ENCODE measurements around the gene LSM11. TPM values are rescaled to one million over a fixed set of nuclear protein-coding genes. Genes with fewer than 3 reads are reported as not detected.
"Not testable (repeated sequence)": the region's sequence is repeated elsewhere in the genome, so short reads cannot be mapped to it uniquely, and the experiment has no call there.

LSM11 gene
- 7.5 TPM for polyA plus RNA-seq (2013, experiment 1 of 2)
- 7.6 TPM for polyA plus RNA-seq (2013, experiment 2 of 2)

DNA sequence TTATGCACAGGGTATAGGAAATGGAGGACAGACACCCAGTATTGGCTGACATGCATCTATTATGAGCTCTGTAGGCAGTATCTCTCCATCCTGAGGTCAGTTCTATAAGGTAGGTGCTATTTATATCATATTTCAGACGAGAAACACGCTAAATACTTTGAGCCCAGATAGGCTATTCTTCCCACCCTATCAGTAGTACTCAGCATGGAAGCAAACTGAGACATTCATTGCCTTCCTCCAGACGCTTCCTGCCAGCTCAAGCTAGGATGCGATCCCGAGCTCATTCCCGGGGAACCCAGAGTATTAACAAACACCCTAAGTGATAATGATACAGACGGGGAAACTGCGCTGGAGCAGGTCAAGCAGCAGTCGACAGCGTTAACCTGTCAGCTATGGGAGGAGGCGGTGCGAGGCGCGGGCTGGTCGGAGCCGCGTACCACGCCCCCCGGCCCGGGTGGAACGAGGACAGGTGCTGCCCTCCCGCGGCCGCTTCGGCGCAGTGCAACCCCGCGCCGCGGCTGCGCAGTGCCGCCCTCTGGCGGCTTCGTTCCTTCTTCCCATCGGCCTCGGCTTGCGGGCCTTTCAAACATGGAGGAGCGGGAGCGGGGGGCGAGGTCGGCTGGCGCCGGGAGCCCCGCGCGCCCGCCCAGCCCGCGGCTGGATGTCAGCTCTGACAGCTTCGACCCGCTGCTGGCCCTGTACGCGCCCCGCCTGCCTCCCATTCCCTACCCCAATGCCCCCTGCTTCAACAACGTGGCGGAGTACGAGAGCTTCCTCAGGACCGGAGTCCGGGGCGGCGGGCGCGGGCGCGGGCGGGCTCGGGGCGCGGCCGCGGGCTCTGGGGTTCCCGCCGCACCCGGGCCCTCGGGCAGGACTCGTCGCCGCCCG is at the start of gene LSM11:
TSS of gene LSM11 (plus strand) at position 550 of the 888 bp plus-strand sequence. CDS start at position 589, 39 bp downstream.
- peaks cover 15% of the 10 kb centered on the region for H3K36me3 ChIP-seq (ENCODE audit: control insufficient read depth, insufficient read depth, low read length)
- no peaks in the 10 kb centered on the region for H3K9me3 ChIP-seq (ENCODE audit: control insufficient read depth, low read length)
- H3K4me1 ChIP-seq (ENCODE audit: control insufficient read depth, insufficient read depth, low read length, poor library complexity, severe bottlenecking): peaks cover 9% of the 10 kb centered on the region
- WGBS, 2 experiments (ENCODE audit: insufficient coverage in 2 of 2): 0 to 1% methylated on average over 67 to 73 of the region's 79 CpGs
- H3K27ac ChIP-seq (ENCODE audit: low read depth, low read length, severe bottlenecking): no peak within 1 kb of the TSS
- H3K4me3 ChIP-seq (ENCODE audit: extremely low read depth, insufficient read depth, low read length, poor library complexity, severe bottlenecking): peak within 1 kb of the TSS; percentile 70

GRCh38 chr5:157693816-157694215 is 49.7 kb upstream of the LSM11 start:
- H3K4me1 ChIP-seq (ENCODE audit: control insufficient read depth, insufficient read depth, low read length, poor library complexity, severe bottlenecking); H3K4me3 ChIP-seq (ENCODE audit: extremely low read depth, insufficient read depth, low read length, poor library complexity, severe bottlenecking); H3K36me3 ChIP-seq (ENCODE audit: control insufficient read depth, insufficient read depth, low read length); H3K27ac ChIP-seq (ENCODE audit: low read depth, low read length, severe bottlenecking): not testable (repeated sequence)
- H3K9me3 ChIP-seq (ENCODE audit: control insufficient read depth, low read length): peaks cover 13% of the 10 kb centered on the region
- WGBS, 2 experiments (ENCODE audit: insufficient coverage in 2 of 2): 89% methylated on average over 25 of the region's 25 CpGs

DNA sequence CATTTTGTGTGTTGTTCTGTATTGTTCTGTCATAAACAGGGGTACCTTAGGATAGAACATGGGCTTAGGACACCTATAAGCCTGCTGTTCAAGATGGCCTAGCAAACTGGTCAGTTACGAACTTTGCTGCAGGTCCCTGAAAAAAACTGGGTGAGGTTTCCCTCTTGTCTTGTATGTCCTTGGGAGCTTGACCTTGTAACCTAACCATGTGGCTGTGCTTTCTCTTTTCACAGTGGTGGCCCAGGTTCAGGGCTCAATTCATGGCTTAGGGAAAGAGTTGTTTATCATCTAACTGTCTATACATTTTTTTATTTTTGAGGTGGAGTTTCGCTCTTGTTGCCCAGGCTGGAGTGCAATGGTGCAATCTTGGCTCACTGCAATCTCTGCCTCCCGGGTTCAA is 47.4 kb upstream of the LSM11 start:
- H3K4me3 ChIP-seq (ENCODE audit: extremely low read depth, insufficient read depth, low read length, poor library complexity, severe bottlenecking); H3K4me1 ChIP-seq (ENCODE audit: control insufficient read depth, insufficient read depth, low read length, poor library complexity, severe bottlenecking); H3K27ac ChIP-seq (ENCODE audit: low read depth, low read length, severe bottlenecking); H3K36me3 ChIP-seq (ENCODE audit: control insufficient read depth, insufficient read depth, low read length): not testable (repeated sequence)
- H3K9me3 ChIP-seq (ENCODE audit: control insufficient read depth, low read length): peaks cover 16% of the 10 kb centered on the region
- 83 to 100% methylated on average over 1 of the region's 3 CpGs for WGBS, 2 experiments (ENCODE audit: insufficient coverage in 2 of 2)

DNA sequence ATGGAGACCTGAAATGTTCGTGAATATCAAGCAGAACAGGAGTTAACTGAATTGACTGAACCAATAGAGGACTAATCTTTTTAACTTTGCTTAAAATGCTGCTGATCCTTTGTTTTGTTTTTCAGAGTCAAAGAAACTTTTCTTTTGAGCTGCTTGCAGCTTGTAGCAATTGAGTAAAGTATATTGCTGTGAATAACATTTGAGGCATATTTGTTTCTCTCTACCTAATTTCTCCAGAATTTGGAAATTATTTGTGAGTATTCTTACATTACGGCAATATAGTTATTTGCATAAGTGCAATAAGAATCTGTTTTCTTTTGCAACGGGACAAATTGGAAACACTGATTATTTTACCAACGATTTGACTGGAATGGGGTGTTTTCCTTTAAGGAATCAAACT is 44.8 kb upstream of the LSM11 start:
- not testable (repeated sequence) for H3K36me3 ChIP-seq (ENCODE audit: control insufficient read depth, insufficient read depth, low read length)

GRCh38 chr5:157703736-157704135 is 39.8 kb upstream of the LSM11 start:
- Histone ChIP-seq H3K9me3 (ENCODE audit: control insufficient read depth, low read length) (peaks cover 8% of the 10 kb centered on the region), H3K4me3 (ENCODE audit: extremely low read depth, insufficient read depth, low read length, poor library complexity, severe bottlenecking) (no peak overlapping the region), H3K4me1 (ENCODE audit: control insufficient read depth, insufficient read depth, low read length, poor library complexity, severe bottlenecking) (no peaks in the 10 kb centered on the region), H3K36me3 (ENCODE audit: control insufficient read depth, insufficient read depth, low read length) (no peaks in the 10 kb centered on the region), H3K27ac (ENCODE audit: low read depth, low read length, severe bottlenecking) (no peak overlapping the region)
- WGBS, 2 experiments (ENCODE audit: insufficient coverage in 2 of 2): 74% methylated on average over 2 of the region's 3 CpGs; no CpG with 5 or more reads in 1 of the 2 experiments

More for the DNA sequence above, 44.8 kb upstream of the LSM11 start:
- H3K27ac ChIP-seq (ENCODE audit: low read depth, low read length, severe bottlenecking); H3K4me3 ChIP-seq (ENCODE audit: extremely low read depth, insufficient read depth, low read length, poor library complexity, severe bottlenecking); H3K4me1 ChIP-seq (ENCODE audit: control insufficient read depth, insufficient read depth, low read length, poor library complexity, severe bottlenecking): not testable (repeated sequence)
- WGBS, 2 experiments (ENCODE audit: insufficient coverage in 2 of 2): 69 to 92% methylated on average over 2 to 4 of the region's 4 CpGs
- peaks cover 17% of the 10 kb centered on the region for H3K9me3 ChIP-seq (ENCODE audit: control insufficient read depth, low read length)

- no peaks in the 10 kb centered on the region for H3K9me3 ChIP-seq (ENCODE audit: control insufficient read depth, low read length)
- H3K36me3 ChIP-seq (ENCODE audit: control insufficient read depth, insufficient read depth, low read length): no peaks in the 10 kb centered on the region
- no peak overlapping the region for H3K27ac ChIP-seq (ENCODE audit: low read depth, low read length, severe bottlenecking)
- no peaks in the 10 kb centered on the region for H3K4me1 ChIP-seq (ENCODE audit: control insufficient read depth, insufficient read depth, low read length, poor library complexity, severe bottlenecking)
- no peak overlapping the region for H3K4me3 ChIP-seq (ENCODE audit: extremely low read depth, insufficient read depth, low read length, poor library complexity, severe bottlenecking)
- no CpG with 5 or more reads among the region's 1 CpG for WGBS, 2 experiments (ENCODE audit: insufficient coverage in 2 of 2)
Measured at GRCh38 chr5:157708866-157709265, 34.6 kb upstream of the LSM11 start.

DNA sequence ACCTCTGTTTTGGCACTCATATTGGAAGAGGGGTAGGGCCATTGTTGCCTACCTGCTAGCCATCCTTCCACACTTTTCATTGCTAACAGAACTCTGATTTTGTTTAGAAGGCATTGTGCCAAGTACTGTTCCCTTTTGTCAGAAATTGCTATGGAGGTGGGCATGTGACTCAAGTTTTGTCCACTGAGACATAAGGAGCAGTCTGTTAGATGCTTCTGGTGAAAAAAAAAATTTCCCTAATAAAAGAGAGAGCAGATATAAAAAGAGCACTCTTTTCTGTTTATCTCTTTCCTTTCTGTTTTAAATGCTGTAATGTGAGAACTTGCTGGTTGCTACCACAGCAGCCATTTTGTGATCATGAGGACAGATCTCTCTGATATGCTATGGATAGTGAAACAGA is 34.2 kb upstream of the LSM11 start:
- Histone ChIP-seq H3K9me3 (ENCODE audit: control insufficient read depth, low read length) (no peaks in the 10 kb centered on the region), H3K4me1 (ENCODE audit: control insufficient read depth, insufficient read depth, low read length, poor library complexity, severe bottlenecking) (no peaks in the 10 kb centered on the region), H3K27ac (ENCODE audit: low read depth, low read length, severe bottlenecking) (no peak overlapping the region), H3K4me3 (ENCODE audit: extremely low read depth, insufficient read depth, low read length, poor library complexity, severe bottlenecking) (no peak overlapping the region), H3K36me3 (ENCODE audit: control insufficient read depth, insufficient read depth, low read length) (no peaks in the 10 kb centered on the region)

DNA sequence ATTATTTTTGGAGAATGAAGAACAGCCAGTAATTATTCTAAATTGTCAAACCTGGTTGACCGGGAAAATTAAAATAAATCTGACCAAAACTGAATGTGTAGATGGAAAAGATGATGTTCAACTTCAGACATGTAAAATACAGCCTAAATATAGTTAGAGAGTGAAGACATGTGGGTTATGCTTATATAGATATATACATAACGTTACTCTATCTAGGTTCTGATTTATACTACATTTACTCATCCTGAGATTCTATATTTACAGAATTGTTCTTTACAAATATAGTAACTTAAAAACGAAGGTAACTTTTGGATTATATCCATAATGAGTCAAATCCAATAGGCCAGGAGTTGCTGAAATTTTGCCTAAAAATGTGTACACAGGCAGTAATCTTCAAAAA is 33.1 kb upstream of the LSM11 start:
- Histone ChIP-seq H3K4me1 (ENCODE audit: control insufficient read depth, insufficient read depth, low read length, poor library complexity, severe bottlenecking) (no peaks in the 10 kb centered on the region), H3K36me3 (ENCODE audit: control insufficient read depth, insufficient read depth, low read length) (no peaks in the 10 kb centered on the region), H3K9me3 (ENCODE audit: control insufficient read depth, low read length) (no peaks in the 10 kb centered on the region), H3K27ac (ENCODE audit: low read depth, low read length, severe bottlenecking) (no peak overlapping the region), H3K4me3 (ENCODE audit: extremely low read depth, insufficient read depth, low read length, poor library complexity, severe bottlenecking) (no peak overlapping the region)
- no CpG with 5 or more reads among the region's 3 CpGs for WGBS, 2 experiments (ENCODE audit: insufficient coverage in 2 of 2)

DNA sequence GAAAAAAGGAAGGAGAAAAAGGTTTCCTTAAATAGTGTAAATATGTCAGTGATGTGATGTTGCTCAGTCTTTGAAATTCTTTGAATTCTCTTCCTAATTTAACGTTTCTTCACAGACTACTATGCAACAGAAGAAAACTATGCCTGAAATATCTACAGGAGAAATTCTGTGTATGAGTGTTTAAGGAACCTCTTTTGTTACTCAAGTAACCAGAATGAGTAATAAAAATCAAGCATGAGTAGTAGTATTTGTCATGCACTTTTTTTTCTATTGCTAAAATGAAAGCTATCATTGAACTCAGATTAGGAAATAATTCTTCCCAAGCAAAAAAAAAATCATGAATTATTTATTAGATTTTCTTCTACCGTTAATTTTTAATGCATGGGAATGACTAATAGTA is 32.6 kb upstream of the LSM11 start:
- no peaks in the 10 kb centered on the region for H3K36me3 ChIP-seq (ENCODE audit: control insufficient read depth, insufficient read depth, low read length)
- no peak overlapping the region for H3K4me3 ChIP-seq (ENCODE audit: extremely low read depth, insufficient read depth, low read length, poor library complexity, severe bottlenecking)
- H3K27ac ChIP-seq (ENCODE audit: low read depth, low read length, severe bottlenecking): no peak overlapping the region
- no CpG with 5 or more reads among the region's 2 CpGs for WGBS, 2 experiments (ENCODE audit: insufficient coverage in 2 of 2)
- no peaks in the 10 kb centered on the region for H3K9me3 ChIP-seq (ENCODE audit: control insufficient read depth, low read length)
- no peaks in the 10 kb centered on the region for H3K4me1 ChIP-seq (ENCODE audit: control insufficient read depth, insufficient read depth, low read length, poor library complexity, severe bottlenecking)

GRCh38 chr5:157713830-157714595 is 29.5 kb upstream of the LSM11 start:
- Histone ChIP-seq H3K4me3 (ENCODE audit: extremely low read depth, insufficient read depth, low read length, poor library complexity, severe bottlenecking) (no peak overlapping the region), H3K27ac (ENCODE audit: low read depth, low read length, severe bottlenecking) (no peak overlapping the region), H3K36me3 (ENCODE audit: control insufficient read depth, insufficient read depth, low read length) (no peaks in the 10 kb centered on the region), H3K4me1 (ENCODE audit: control insufficient read depth, insufficient read depth, low read length, poor library complexity, severe bottlenecking) (no peaks in the 10 kb centered on the region), H3K9me3 (ENCODE audit: control insufficient read depth, low read length) (no peaks in the 10 kb centered on the region)
- 80 to 100% methylated on average over 1 to 3 of the region's 4 CpGs for WGBS, 2 experiments (ENCODE audit: insufficient coverage in 2 of 2)

- Histone ChIP-seq H3K4me3 (ENCODE audit: extremely low read depth, insufficient read depth, low read length, poor library complexity, severe bottlenecking) (no peak overlapping the region), H3K36me3 (ENCODE audit: control insufficient read depth, insufficient read depth, low read length) (no peaks in the 10 kb centered on the region), H3K27ac (ENCODE audit: low read depth, low read length, severe bottlenecking) (no peak overlapping the region), H3K4me1 (ENCODE audit: control insufficient read depth, insufficient read depth, low read length, poor library complexity, severe bottlenecking) (no peaks in the 10 kb centered on the region), H3K9me3 (ENCODE audit: control insufficient read depth, low read length) (no peaks in the 10 kb centered on the region)
Measured at GRCh38 chr5:157714596-157714864, 29.0 kb upstream of the LSM11 start.

Measured in mesodermal cell (in vitro differentiated cells).